Suppressor macrophage treated with lipopolysaccharide for 1 hour (primary cell): ENCODE results near the gene ABCA12.

ENCODE experiments used
- DNase-seq, 3 donors: peaks; one replicate each; pipeline ENCODE4 v3.0.0-alpha.2; 2020 to 2022

The ABCA12 gene

DNA sequence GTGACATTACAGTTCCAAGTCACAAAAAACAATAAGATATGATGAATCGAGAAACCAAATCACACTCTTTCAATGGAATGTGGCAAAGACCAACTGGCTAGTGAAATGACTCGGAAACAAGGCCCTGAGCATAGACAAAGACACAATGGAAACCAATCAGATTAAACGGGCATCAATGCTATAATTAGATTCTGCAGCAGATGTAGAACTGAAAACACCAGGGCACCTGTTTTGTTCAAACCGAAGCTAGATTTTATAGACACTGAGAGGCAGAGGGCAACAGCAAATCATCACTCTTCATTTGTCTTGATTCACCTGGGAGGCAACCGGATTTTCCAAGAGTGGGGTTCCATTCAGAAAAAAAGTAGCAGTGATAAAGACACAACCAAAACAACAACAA lies 236.1 kb downstream of the ABCA12 start:
- DNase-seq = no peak

DNA sequence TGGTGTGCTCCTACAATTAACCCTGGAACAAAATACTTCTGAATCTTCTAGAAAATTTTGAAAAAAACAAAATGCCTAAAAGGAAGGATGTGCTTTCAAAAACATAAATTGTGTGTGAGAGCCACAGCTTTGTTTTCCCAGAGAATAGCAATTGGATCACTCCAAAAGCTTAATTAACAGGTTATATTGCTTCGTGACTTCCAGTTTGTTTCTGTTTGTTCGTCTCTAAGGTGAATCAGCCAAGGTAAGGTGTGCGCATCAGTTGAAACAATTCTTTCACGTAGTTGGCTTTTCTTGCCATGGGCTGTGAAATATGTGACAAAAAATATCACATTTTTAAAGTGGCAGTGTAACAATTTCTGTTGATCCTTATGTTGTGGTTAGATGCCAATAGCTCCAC lies 238.7 kb downstream of the ABCA12 start:
- DNase-seq = no peak

DNA sequence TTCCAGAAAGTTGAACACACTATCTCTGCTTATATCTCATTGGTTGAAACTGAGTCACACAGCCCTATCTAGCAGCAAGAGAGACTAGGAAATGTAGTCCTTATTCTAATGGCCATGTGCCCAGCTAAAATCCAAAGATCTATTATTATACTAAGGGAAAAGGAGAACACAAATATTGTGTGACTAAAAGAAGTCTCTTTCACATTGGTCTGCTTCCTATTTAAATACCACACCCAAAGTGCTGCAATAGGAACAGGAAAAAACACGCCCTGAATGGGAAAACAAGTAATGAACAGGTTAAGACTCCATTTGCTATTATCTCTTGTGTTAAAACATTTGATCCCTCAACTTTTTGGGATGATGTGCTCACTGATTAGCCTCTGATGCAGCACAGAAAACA lies 242.2 kb downstream of the ABCA12 start:
- no peak for DNase-seq

DNA sequence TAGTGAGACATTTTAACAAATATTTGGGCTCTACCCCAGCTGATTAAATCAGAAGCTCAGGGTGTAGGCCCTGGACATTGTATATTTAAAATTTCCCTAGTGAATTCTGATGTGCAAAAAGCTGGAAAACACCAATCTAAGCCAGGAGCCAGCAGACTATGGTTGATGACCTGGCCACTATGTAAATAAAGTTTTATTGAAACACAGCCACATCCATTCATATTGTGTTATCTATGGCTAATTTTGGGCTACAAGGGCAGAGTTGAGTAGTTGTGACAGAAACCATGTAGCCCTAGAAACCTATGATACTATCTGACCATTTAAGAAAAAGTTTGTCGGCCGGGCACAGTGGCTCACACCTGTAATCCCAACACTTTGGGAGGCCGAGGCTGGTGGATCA lies 243.0 kb downstream of the ABCA12 start:
- no peak for DNase-seq

DNA sequence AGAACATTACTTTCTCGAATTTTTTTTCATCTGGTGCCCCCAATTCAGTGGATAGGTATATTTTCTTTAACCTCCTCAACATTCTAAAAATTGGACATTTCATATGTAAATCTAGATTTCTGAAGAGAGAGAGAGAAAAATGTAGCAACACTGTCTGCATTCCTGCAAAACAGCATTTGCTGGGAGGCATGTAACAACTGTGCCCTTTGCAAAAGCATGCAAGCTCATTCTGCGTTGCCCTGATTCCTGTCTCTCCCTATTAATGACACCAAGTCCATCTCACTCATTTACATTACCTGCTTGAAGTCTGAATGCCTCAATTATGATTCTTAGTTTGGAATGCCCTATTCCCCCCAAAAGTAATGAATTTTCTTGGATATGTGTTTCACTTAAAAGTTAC lies 249.1 kb downstream of the ABCA12 start:
- DNase-seq = no peak

DNA sequence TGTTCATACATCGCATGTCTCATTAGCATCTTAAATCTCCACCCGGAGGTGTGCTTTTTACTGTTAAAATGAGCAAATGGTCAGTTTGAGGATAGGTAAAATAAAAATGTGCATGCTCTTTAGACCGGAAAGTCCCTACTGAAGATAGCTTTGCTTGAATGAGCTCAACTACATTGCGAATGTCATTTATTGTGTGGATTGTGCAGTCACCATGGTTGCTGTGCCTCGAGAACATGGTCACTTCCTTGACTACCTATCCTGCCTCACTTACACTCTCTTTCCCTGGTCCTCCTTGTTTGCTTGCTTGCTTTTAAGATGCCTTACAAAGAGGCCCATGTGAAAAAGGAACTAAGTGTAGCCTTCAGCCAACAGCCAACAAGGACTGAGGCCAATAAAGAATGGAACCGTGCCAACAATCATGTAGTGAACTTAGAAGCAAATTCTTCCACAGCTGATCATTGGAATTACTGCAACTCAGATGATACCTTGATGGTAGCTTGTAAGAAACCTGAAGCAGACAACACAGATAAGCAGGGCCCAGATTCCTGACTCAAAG lies 256.7 kb downstream of the ABCA12 start:
- DNase-seq = no peak
